GM19099 (cell line): ENCODE results near the gene REXO5.
A peak's percentile ranks its signal among the peaks of the same experiment; 100 is the strongest.

ENCODE experiments used
- POLR2A ChIP-seq: IDR thresholded peaks from 3 replicates; pipeline ENCODE4 v1.6.1; 2011; ENCODE audit warnings: low read depth; ENCODE audit not compliant: insufficient read length; ENCODE audit errors: extremely low read depth

Gene REXO5

DNA sequence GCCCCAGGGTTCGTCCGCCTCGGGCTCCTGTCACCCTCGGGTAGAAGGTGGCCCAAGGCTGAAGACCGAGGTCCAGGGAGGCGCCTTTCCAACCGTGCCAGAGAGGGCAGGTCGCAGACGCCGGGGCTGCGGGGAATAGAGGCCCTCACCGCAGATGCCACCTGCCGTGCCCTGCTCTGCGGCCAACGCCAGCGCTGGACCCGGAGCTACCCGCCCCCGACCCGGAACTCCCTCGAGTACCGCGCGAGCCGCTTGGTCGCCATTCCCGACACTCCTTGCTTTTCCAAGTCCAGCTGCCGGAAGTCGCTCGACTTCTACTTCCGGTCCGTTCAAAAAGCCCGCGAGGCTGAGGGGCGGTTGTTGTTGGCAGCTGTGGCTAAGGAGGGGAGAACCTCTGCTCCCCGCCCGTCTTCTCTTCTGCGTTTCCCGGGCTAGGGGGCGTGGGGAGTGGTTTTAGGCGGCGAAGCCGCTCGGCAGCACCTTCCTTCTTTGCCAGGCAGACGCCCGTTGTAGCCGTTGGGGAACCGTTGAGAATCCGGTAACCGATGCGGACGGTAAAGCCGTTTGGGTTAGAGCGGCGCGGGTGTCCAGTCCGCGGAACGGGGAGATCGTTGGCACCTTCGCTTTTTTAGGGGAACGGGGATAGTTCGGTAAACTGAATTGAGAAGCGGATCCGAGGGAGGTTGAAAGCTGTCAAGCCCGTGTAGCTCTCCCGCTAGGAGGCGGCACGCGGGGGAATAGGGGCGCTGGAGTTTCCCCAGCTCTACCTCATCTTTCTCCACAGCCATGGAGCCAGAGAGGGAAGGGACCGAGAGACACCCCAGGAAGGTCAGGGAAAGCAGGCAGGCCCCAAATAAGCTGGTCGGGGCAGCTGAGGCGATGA lies at the start of gene REXO5, which contains the start of gene ERI2:
Gene REXO5, plus strand, starts transcription at position 360 of the 883 bp plus-strand sequence. Its CDS starts 427 bp downstream, at position 787.
Gene ERI2, minus strand, starts transcription at position 305 of the 883 bp plus-strand sequence. Its CDS starts 42 bp downstream, at position 263.
- TF ChIP-seq POLR2A, result peak; percentile 84

DNA sequence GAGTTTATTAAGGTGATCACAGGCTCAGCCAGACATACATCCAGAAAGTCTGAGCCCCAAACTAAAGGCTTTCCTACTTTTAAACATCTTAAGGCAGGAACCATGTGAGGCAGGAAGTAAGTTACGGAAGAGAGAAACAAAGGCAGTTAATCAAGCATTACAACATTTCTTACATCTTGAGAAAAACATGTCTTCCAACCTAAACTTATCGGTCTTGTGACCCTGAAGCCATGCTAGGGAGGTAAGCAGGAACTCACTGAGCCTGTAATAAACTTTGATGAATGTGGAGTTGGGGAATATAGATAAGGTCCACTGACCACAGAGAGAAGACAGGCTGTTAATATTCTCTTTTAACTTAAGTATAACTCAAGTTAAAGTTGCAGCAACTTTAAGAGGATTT lies 46.0 kb upstream of the REXO5 start:
- no peak for TF ChIP-seq POLR2A

DNA sequence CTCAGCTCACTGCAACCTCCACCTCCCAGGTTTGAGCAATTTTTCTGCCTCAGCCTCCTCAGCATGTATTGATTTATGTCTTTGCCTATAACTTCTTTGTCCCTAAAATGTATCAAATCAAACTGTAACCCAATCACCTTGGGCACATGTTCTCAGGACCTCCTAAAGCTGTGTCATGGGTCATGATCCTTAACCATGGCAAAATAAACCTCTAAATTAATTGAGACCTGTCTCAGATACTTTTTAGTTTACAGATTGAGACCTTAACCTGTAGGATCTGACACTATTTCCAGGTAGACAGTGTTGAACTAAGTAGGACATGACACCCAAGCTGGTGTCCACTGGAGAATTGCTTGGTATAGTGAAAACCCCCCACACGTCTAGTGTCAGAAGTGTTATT lies 45.2 kb upstream of the REXO5 start:
- TF ChIP-seq POLR2A, result no peak

DNA sequence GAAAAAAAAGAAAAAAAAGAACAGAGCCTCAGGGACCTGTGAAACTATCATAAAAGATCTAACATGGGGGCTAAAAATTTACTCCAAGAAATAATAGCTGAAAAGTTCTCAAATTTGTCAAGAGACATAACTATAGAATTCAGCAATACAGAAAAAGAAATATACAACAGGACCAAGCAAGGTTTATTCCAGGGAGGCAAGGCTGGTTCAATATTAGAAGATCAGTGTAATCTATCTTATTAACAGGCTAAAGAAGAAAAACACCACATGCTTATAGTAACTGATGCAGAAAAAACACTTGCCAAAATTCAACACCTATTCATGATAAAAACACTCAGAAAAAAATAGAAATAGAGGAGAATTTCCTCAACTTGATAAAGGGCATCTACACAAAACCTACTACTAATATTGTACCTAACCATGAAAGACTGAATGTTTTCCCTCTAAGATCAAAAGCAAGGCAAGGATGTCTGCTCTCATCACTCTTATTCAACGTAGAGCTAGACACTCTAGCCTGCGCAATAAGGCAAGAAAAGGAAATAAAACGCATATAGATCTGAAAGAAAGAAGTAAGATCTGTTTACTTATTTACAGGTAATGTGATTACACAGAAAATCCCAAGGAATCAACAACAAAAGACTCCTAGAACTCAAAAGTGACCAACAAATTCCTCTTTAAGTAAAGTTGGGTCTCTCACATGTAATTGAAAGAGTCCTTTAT lies 43.8 kb upstream of the REXO5 start:
- no peak for TF ChIP-seq POLR2A

DNA sequence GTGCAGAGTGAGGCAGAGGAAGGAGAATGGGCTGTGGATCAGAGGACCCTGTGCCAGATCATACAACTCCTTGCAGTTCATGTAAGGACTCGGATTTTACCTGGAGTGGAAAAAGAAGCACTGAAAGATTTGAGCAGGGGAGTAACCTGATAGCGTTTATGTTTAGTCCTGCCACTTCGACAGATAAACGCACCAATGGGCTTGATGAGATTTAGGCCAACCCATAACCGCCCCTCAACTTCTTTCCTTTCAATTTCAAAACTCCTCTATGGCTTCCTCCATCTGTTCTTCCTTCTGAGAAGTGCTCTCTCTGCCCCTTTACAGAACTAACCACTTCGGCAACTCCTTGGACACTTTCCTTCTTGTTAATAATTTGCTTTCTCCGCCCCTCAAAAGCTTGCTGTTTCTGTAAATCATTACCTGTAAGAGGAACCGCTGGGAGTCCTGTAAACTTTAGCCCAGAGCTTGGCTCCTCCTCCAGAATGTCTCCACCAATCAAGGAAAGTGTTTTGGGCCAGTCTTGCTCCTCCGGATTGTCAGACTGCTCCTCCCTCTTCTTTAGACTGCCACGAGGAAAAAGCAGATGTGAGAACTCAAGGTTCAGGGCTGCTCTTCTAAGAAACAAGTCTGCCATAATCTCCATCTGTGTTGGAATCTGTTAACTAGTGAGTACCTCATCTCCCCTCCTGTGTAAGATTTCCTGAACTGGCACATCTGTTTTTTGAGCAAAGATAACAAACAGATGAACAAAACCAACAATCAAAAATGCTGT lies 42.7 kb upstream of the REXO5 start, which contains the start of gene ACSM3:
Gene ACSM3, plus strand, starts transcription at position 554 of the 772 bp plus-strand sequence. CDS start 6,021 bp downstream, outside the sequence.
- TF ChIP-seq POLR2A, result peak; percentile 69

- no peak for TF ChIP-seq POLR2A
Observed at GRCh38 chr16:20765732-20766131, 40.6 kb upstream of the REXO5 start.

- TF ChIP-seq POLR2A, result no peak
Observed at GRCh38 chr16:20766294-20766693, 40.0 kb upstream of the REXO5 start.

- no peak for TF ChIP-seq POLR2A
Observed at GRCh38 chr16:20767577-20767976, 38.8 kb upstream of the REXO5 start.

DNA sequence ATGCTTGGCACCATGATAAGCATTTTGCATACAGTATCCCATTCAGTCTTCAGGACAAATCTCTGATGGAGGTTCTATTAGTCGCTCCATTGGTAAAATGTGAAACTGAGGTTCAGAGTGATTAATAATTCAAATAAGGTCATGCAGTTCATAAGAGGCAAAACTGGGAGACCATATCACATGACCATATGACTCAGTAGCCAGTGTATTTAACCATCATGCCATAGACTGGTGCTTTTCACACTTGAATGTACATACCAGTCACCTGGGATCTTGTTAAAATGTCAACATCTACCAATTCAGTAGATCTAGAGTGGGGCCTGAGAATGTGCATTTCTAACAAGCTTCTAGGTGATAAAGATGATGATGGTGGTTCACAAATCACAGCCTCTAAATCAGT lies 38.2 kb upstream of the REXO5 start:
- TF ChIP-seq POLR2A, result no peak

- no peak for TF ChIP-seq POLR2A
Observed at GRCh38 chr16:20768818-20769217, 37.5 kb upstream of the REXO5 start.

DNA sequence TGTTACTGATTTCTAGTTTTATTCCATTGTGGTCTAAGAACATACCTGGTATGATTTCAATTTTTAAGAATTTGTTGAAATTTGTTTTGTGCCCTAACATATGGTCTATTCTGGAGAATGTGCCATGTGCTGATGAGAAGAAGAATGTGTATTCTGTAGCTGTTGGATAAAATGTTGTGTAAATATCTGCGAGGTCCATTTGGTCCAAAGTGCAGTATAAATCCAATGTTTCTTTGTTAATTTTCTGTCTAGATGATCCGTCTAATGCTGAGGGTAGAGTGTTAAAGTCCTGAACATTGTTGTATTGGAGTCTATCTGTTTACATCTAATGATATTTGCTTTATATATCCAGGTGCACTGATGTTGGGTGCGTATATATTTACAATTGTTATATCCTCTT lies 32.6 kb upstream of the REXO5 start:
- no peak for TF ChIP-seq POLR2A

GRCh38 chr16:20774703-20775362 lies 31.5 kb upstream of the REXO5 start:
- TF ChIP-seq POLR2A, result no peak

DNA sequence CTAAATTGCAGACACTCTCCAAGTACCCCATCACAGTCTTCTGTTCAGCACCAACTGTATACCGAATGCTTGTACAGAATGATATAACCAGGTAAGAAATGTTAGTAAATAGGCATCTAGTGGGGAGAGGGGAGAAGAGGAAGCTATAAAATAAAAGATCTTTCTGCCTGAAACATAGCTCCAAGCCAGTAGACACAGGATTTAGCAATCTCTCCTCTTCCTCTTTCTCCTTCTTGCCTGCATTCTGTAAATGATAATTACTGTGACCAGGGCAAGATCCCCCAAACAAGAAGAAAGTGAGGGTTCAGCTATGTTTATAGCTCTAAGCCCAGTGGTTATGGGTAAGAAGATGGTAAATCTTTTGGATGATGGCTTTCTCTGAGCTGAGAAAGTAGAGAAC lies 24.6 kb upstream of the REXO5 start:
- TF ChIP-seq POLR2A, result no peak

GRCh38 chr16:20782470-20782869 lies 23.9 kb upstream of the REXO5 start:
- no peak for TF ChIP-seq POLR2A
